Renal pelvis (tissue), 4 donors: ENCODE measurements around the gene TBC1D22A. TPM values are rescaled to one million over a fixed set of nuclear protein-coding genes. Genes with fewer than 3 reads are reported as not detected.

Experiments
- DNase-seq: peaks from one replicate; pipeline ENCODE4 v3.0.0-alpha.2; 2013
- polyA plus RNA-seq, 3 donors: library from polyadenylated mRNA; unstranded; fragments of 120-200 nt; gene quantifications; one replicate each; pipeline ENCODE4 v1.2.1, GENCODE V29; 2013; ENCODE audit not compliant: insufficient read length in 3 of 3

TBC1D22A gene
- polyA plus RNA-seq, 3 donors = 16.9 to 19.2 (median 19.1) TPM

DNA sequence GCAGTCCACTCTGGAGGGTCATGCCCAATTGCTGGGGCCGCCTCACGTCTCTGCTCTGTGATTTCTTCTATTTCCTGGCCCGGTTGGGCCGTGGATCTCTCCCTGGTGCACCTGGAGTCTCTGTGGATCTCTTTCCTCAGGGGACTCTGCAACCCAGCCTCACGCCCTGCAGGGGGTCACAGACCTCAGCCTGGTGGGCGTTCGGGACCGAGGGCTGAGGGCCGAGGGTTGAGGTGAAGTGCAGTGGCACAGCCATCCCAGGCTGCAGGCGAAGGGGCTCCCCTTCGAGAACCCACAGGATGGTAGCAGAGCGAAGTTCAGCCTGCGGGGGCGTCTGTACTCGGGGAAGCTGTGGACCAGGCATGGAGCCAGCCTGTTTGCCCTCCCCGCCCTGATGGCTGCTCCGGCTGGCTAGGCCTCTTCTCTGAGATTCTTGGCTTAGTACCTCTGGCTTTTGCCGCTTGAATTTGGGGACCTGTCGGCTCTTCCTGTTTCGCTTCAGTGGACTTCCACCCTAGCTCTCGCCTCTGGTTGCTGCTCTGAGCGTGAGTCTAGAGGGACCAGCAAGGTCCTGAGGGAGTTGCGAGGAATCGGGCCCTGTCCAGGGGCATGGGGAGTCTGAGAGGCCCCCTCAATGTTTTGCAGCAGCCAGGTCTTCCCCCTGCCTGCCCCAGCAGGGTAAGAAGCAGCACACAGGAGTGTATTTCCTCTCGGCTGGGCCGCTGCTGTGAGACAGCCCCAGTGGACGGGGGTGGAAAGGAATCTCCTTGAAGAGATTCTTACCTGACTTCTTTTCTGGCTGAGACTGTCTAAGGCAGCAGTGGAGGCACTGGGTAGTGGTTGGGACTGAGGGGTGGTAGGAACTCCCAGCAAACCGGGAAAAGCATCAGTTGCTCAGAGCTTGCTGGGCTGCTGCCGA, 140.8 kb downstream of the TBC1D22A start:
- DNase-seq = no peak

DNA sequence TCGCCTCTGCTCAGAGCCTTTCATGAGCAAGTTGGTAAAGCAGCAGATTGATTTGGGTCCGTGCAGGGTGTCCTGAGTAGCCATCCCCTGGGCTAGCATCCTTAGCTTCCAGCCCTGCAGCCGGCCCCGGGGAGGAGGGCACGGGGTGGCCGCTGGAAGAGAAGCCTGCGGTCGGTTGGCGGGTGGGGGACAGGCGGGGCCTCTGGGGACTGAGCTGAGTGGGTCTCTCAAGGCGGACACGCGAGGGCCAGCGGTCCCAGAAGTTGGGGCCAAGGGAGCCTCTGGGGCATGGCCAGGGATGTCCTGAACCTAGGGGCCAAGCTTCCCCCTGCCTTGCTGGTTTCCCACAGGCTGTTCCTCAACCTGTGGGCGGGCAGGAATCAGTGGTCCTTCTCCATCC, 143.0 kb downstream of the TBC1D22A start:
- DNase-seq = no peak

GRCh38 chr22:46905834-46906233, 143.4 kb downstream of the TBC1D22A start:
- no peak for DNase-seq

DNA sequence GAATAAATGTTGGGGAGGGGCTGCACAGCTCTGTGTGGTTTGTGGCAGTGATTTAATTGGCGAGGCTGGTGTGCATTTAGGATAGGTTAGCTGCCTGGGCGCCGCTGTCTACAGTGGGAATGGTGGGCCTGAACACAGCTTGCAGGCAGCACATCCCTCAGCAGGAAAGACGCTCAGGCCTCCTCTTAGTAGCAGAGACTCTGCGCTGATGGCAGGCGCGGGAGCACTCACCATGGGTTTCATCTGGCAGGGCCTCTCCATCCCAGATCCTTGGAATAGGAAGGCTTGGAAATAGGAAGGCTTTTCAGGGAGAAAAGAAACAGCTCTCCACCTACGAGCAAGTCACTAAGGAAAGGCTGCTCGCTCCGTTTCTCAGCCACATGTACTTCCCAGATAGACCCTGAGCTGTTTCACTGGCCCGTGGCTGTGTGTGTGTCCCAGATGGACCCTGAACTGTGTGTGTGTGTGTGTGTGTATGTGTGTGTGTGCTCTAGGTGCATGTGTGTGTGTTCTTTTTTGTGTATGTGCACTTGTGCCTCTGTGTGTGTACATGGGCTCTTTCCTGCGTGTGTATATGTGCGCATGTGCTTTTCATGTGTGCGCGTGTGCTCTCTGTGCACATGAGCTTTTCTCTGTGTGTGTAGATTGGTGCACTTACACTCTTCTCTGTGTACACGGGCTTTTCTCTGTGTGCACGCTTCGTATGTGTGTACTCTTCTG, 144.0 kb downstream of the TBC1D22A start:
- no peak for DNase-seq

DNA sequence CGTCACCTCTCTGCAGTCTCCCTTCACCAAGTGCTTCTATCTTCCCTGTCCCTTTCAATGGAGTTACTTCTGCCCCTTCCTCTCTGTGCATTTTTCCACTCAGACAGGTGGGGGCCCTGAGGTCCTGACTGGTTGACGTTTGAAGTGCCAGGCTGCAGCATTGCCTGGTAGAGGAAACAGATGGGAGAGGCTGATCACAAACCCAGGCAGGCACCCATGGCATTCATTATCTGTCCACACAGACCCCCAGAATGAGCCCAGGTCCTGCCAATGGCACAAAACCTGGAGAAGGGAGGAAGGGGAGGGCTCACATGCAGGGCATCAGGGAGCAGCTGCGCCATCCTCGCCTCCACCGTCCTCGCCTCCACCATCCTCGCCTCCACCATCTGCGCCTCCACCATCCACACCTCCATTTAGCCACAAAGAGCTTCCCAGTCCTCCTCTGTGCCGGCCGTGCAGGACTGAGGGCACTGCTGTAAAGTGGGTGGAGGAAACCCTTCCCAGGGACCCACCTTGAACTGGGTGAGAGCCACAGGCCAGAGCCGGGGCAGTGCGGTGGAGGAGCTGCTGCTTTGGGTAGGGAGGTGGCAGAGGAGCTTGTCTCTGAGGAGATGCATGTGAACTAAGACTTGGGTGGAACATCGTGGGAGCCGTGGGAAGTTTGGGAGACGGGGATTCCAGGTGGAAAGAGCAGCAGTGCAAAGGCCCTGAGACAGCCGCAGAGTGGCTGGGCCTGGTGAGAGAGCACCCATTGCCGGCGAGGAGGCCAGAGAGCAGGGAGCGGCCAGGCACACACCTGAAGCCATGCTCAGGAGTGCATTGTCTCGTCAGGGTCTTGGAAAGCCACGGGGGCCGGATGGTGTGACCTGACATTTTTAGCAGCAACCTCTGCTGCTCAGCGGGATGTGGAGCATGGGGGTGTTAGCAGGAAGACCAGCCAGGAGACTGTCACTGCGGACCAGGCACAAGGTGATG, 145.1 kb downstream of the TBC1D22A start:
- DNase-seq = no peak

DNA sequence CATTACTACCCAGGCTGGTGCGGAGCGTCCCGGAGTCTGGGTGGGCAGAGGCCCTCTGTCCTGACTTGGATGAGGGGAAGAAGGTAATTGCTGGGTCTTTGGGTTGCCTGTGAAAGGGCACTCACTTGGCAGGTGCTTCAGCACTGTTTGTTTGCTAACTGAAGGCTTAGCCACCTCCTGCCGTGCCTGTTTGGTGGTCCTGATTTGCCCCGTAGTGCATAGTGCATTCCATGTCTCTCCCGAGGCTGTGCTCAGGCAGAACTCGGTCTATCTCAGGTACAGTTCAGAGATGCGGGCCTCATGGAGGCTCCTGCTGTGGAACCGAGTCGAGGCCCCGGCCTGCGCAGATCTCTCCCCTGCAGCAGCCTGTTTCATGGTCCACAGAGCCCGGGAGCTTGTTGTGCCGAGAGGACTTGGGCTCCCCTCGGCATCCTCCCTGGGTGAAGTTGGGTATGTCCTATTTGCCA, 146.2 kb downstream of the TBC1D22A start:
- DNase-seq = no peak

DNA sequence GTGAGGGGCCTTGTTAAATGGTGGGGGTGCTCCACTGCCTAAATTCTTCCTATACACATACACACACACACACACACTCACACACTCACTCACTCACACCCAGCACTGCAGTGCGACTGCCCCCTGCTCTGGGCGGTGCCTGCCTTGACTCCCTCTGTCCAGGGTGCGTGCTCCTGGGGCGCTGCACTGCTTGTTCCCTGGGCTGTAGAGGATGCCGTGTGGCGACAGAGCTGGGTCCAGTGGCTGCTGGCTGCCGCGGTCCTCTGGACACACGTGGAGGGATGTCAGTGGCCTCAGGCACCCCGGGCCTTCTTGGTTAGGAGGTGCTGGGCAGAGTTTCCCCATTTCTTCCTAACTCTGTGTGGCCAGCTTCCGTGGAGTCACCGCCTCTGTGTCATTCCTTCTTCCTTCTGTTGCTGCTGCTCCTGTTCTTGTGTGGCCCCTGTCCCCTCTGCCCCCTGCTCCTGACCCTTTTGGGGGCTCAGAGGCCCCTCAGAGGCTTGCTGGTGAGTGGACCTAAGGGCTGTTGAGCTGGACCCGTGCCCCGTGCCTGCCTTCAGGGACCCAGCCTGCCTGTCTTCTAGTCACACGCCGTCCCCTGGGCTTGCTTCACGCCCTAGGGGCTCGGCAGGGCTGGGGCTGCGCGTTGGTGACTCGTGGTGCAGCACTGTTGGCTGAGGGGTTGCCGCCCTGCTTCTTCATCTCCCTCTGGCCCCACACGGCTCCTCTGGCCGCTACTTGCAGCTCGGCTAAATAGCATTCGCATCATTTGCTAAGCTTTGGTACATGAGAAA, 147.0 kb downstream of the TBC1D22A start:
- no peak for DNase-seq

DNA sequence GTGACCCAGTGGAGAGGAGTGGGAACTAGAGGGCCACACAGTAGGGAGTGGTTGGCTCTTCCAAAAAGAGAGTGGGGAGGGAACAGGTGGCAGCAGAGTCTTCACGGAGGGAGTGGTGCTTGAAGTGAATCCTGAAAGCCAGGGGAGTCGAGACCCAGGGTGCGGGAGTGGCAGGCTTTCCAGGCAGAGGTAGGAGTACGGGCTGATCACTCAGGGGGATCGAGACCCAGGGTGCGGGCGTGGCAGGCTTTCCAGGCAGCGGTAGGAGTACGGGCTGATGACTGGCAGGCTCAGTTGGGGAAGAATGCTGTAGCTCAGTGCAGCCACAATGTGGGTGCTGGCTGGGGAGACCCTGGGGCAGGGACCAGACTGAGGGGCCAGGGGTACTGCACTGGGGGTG, 148.2 kb downstream of the TBC1D22A start:
- no peak for DNase-seq

- no peak for DNase-seq
Measured at GRCh38 chr22:46911346-46911745, 148.9 kb downstream of the TBC1D22A start.

GRCh38 chr22:46913351-46913750, 150.9 kb downstream of the TBC1D22A start:
- no peak for DNase-seq

DNA sequence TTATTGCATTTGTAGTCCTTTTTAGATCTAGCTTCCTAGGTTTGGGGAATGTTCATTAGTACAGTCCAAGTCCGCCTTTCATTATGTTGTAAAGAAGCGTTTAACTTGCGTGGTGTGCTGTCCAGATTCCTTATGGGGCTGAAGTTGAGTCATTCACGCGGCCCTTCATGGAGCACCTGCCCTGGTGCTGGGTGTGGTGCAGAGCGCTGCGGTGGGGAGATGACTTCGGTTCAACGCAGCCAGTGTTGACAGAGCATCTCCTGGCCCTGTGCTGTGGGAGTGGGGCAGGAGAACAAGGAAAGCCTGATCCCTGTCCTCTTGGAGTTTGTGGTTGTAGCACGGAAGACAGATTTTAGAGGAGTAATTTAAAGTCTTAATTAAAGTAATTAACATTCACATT, 152.0 kb downstream of the TBC1D22A start:
- DNase-seq = no peak

DNA sequence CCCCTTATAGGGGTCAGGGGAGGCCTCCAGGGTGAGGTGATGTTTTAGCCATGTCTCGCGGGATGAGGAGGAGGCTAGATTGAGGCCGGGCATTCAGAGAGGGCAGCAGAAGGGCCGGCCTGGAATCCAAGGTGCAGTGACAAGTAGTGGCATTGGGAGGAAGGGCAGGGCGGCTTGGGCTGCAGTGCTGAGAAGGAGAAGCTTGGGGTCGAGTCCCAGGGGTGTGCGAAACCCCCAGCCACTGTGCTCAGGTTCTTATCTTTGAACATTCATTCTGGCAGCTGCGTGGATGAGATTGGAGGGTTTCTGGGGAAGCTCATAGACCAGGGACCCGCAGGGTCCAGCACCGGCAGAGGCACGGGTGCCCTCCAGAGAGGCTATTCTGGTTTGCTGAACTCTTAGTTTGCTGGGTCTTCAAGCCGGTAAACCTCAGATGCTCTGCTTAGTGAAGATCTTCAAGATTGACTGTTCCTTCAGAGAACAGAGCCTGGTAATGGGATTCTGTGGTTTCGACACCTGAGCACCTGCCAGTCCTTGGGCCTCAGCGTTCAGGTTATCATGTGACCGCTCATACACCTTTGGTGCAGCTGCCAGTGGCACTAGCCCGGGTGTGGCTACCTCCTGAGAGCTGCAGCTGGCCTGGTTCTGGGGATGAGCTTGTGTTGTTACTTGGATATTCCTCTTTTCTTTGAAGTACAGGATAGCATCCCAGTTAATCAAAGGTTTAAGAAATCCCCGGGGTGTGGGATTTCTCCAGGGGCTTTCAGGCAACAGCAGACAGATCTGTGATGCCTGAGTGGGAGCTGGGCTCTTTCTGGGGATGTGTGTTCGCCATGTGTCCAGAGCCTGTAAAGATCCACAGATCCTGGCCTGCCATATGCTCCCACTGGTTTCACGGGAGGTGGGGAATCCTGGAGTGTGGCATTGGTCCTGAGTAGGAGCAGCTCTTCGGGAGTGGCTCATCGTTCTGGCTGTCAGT, 152.8 kb downstream of the TBC1D22A start:
- no peak for DNase-seq

DNA sequence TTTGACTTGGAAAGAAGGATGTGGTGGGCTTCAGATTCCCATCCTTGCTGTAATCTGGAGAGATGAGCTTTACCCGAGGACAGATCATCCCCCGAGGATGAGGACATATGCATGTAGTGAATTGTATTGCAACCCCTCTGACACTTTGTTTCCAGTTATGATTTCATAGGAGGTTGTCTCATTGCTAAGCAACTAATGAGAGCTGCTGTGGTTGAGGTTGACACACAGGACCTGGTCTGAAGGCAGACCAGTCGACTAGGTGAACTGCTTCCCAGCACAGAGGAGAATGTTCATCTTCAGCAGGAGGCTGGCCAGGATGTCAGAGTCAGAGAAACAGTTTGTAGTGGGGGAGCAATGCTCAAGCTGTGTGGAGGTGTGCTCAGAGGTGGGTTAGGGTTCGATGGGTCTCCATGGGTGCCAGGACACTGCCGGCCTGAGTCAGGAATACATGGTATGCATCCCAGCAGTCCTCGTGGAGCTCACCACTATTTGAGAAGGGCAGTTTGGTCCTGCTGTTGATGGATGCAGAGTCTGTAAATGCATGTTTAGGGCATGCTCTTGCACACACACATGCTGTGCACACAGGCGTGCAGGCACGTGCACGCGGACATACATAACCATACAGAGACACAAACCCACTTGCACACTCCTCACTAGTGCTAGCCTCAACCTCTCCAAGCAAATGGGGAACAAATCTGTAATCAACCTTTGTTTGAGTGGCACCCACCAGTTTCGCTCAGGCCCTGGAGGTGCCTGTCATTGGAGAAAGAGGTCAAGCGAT, 153.7 kb downstream of the TBC1D22A start:
- no peak for DNase-seq

- DNase-seq = no peak
Measured at GRCh38 chr22:46916886-46917770, 154.7 kb downstream of the TBC1D22A start.

GRCh38 chr22:46917771-46918101, 155.3 kb downstream of the TBC1D22A start:
- no peak for DNase-seq

DNA sequence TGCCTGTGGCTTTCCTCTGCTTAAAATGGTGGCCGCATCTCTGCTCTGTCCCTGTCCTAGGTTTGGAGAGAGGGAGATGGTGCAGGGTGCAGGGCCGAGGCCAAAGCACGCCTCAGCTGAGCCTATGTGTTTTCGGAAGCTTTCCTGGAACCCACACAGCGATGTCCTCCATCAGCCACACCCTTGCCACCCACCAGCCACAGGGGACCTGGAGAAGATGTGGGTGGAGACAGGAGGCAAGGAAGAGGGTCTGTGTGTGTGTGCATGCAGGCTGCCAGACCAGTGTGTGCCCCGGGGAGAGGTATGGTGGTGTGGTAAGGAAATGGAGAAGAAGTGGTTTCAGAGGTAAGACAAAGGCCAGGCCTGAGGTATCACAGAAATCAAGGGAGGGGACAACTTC, 155.7 kb downstream of the TBC1D22A start:
- no peak for DNase-seq

DNA sequence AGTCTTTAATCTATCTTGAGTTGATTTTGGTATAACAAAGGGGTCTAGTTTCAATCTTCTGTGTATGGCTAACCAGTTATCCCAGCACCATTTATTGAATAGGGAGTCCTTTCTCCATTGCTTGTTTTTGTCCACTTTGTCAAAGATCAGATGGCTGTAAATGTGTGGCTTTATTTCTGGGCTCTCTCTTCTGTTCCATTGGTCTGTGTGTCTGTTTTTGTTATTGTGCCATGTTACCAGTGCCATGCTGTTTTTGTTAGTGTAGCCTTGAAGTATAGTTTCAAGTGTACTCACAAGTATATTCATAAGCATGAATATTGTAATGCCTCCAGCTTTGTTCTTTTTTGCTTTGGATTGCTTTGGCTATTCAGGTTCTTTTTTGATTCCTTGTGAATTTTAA, 159.6 kb downstream of the TBC1D22A start:
- no peak for DNase-seq

DNA sequence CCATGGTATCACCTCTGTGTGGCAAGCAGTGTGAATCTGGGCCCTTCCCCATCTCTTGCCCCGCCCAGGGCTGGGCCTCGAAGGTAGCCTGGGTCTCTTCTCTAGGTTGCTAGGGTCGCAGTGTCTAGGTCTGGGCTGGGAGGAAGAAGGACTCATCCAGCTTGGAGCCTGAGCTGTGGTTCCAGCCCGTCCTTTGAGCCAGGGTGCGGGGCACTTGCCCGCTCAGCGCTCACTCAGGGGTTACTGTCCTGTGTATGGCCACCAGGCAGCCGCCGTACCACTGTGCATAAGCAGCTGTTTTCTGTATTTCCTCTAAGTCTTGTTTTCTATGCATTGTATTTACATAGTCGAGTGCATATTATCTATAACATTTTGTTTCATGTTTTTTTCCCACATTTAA, 160.9 kb downstream of the TBC1D22A start:
- DNase-seq = no peak
